Endothelial cell of umbilical vein (primary cell): ENCODE data around the gene PFKP. TPM values are rescaled to one million over a fixed set of nuclear protein-coding genes. Genes with fewer than 3 reads are reported as not detected.

Source experiments
- BruUV-seq: library from RNA; stranded (reverse); fragments of 400-500 nt; replicated peaks from 2 replicates; lab custom pipeline; 2021; lab: Mats Ljungman, UMichigan
- CTCF ChIA-PET: fragments of 300-600, 350-600 bp; sonication (Branson Sonifier 250); formaldehyde crosslinking; loops from one replicate; lab custom pipeline; 2021; ENCODE audit warnings: antibody characterized with exemption, inconsistent platforms; lab: Charles Lee
- POLR2A ChIA-PET: fragments of 300-600, 350-600 bp; sonication (Branson Sonifier 250); formaldehyde crosslinking; loops from one replicate; lab custom pipeline; 2021; ENCODE audit warnings: antibody characterized with exemption, inconsistent platforms; lab: Charles Lee
- DNase-seq: peaks from one replicate; pipeline ENCODE4 v3.0.0-alpha.2; 2011; ENCODE audit warnings: low read depth, low spot score
- FAIRE-seq: peaks from 2 replicates; lab custom pipeline; 2011; peaks lifted over from hg19 to GRCh38; lab: Jason Lieb, UNC
- H2AFZ ChIP-seq: 2 replicates; pipeline ENCODE4 v1.6.0; 2012; ENCODE audit warnings: low read depth, low read length, control low read depth, inconsistent platforms
- H3K27ac ChIP-seq: 2 replicates; pipeline ENCODE4 v1.5.1; 2011; ENCODE audit warnings: low read depth, mild to moderate bottlenecking, control low read depth, low read length, moderate library complexity; ENCODE audit not compliant: insufficient read depth
- H3K27me3 ChIP-seq, 2 experiments: 2 replicates each; pipeline versions ENCODE4 v1.6.0 to v1.6.1; 2011; ENCODE audit warnings: low read length in 2 of 2, mixed read lengths in 1 of 2; ENCODE audit not compliant: control insufficient read depth in 2 of 2, insufficient read depth in 2 of 2
- H3K36me3 ChIP-seq, 2 experiments: 2 replicates in 1 of 2; 3 replicates in 1 of 2; pipeline ENCODE4 v1.5.1; 2011; ENCODE audit warnings: low read length in 2 of 2, mild to moderate bottlenecking in 1 of 2, moderate library complexity in 1 of 2; ENCODE audit not compliant: control insufficient read depth in 2 of 2, insufficient read depth in 2 of 2; ENCODE audit errors: extremely low read depth in 1 of 2
- H3K4me1 ChIP-seq: 3 replicates; pipeline ENCODE4 v1.5.1; 2011; ENCODE audit warnings: mild to moderate bottlenecking, low read length; ENCODE audit not compliant: control insufficient read depth, insufficient read depth; ENCODE audit errors: extremely low read depth
- H3K4me2 ChIP-seq: 2 replicates; pipeline ENCODE4 v1.6.1; 2011; ENCODE audit warnings: low read length, control low read depth, mixed read lengths; ENCODE audit not compliant: insufficient read depth
- H3K4me3 ChIP-seq, 3 experiments: fragments of 200-600 bp in 1 of 3; sonication (generic), shearing (Covaris generic) in 1 of 3; replicated peaks in 1 of 3; 2 replicates each; pipeline ENCODE4 v1.5.1; 2011 to 2016; ENCODE audit warnings: control low read depth in 3 of 3, low read length in 3 of 3, mild to moderate bottlenecking in 2 of 3, inconsistent platforms in 1 of 3, low read depth in 1 of 3, moderate library complexity in 1 of 3; ENCODE audit not compliant: insufficient read depth in 1 of 3
- H3K79me2 ChIP-seq: 2 replicates; pipeline ENCODE4 v1.6.0; 2012; ENCODE audit warnings: low read length, inconsistent platforms; ENCODE audit not compliant: control insufficient read depth, insufficient read depth
- H3K9ac ChIP-seq: replicated peaks from 2 replicates; pipeline ENCODE3; 2011; ENCODE audit warnings: low read length, control low read depth; ENCODE audit not compliant: insufficient read depth; ENCODE audit errors: extremely low read depth
- H3K9me1 ChIP-seq: replicated peaks from 3 replicates; pipeline ENCODE4 v1.6.0; 2011; ENCODE audit warnings: mild to moderate bottlenecking, low read length; ENCODE audit not compliant: control insufficient read depth, insufficient read depth; ENCODE audit errors: extremely low read depth
- H3K9me3 ChIP-seq: replicated peaks from 2 replicates; pipeline ENCODE4 v1.5.1; 2012; ENCODE audit warnings: low read length, inconsistent platforms; ENCODE audit not compliant: control insufficient read depth, insufficient read depth
- H4K20me1 ChIP-seq: replicated peaks from 2 replicates; pipeline ENCODE3; 2011; ENCODE audit warnings: mild to moderate bottlenecking, low read length; ENCODE audit not compliant: control insufficient read depth, insufficient read depth; ENCODE audit errors: extremely low read depth
- EZH2 ChIP-seq: IDR thresholded peaks from 2 replicates; pipeline ENCODE4 v1.6.1; 2012; ENCODE audit warnings: borderline replicate concordance, low read depth, mild to moderate bottlenecking, moderate library complexity, low read length, inconsistent platforms; ENCODE audit not compliant: severe bottlenecking
- FOS ChIP-seq: IDR thresholded peaks from 2 replicates; pipeline ENCODE4 v1.6.1; 2011; ENCODE audit warnings: mild to moderate bottlenecking, low read length, moderate library complexity, borderline replicate concordance; ENCODE audit not compliant: insufficient read depth
- GATA2 ChIP-seq: IDR thresholded peaks from 2 replicates; pipeline ENCODE4 v1.7.0; 2011; ENCODE audit warnings: low read depth, mild to moderate bottlenecking, moderate library complexity, mixed read lengths, low read length; ENCODE audit not compliant: insufficient read length, insufficient read depth
- JUN ChIP-seq: IDR thresholded peaks from 2 replicates; pipeline ENCODE4 v1.6.1; 2011; ENCODE audit warnings: borderline replicate concordance, low read depth; ENCODE audit not compliant: insufficient read length, insufficient read depth
- MYC ChIP-seq: IDR thresholded peaks from one replicate; pipeline ENCODE4 v1.6.1; 2011; ENCODE audit warnings: mild to moderate bottlenecking, low read depth, low read length
- POLR2A ChIP-seq: IDR thresholded peaks from 2 replicates; pipeline ENCODE4 v1.6.1; 2012; ENCODE audit warnings: low read depth, mild to moderate bottlenecking, control low read depth, low read length
- POLR2AphosphoS5 ChIP-seq: IDR thresholded peaks from 2 replicates; pipeline ENCODE4 v1.6.1; 2012; ENCODE audit warnings: low read depth, mild to moderate bottlenecking, control low read depth, low read length, moderate library complexity; ENCODE audit not compliant: insufficient read depth
- dilution Hi-C: fragments of 300-500 bp; cut with MboI; formaldehyde crosslinking; loops from one replicate; pipeline ENCODE4 v1.15.0; 2019; ENCODE audit warnings: low sequenced_read_pairs; ENCODE audit not compliant: extremely low pct_ligation_motif_present
- intact Hi-C: fragments of 100-400 bp; cut with micrococcal nuclease; formaldehyde crosslinking; loops from one replicate; pipeline ENCODE4 v1.10.0; 2022
- polyA plus RNA-seq, 4 experiments: library from polyadenylated mRNA; depleted of rRNA in 3 of 4; stranded (reverse) in 3 of 4; unstranded in 1 of 4; fragments of >200 nt; gene quantifications; 2 replicates each; pipeline versions ENCODE4 v1.2.1 to v1.2.3, GENCODE V29; 2011 to 2012; ENCODE audit warnings: missing spikeins in 1 of 4
- total RNA-seq: library from RNA; stranded (reverse); gene quantifications from 2 replicates; pipeline ENCODE4 v1.2.3, GENCODE V29; 2021
- TF ChIP-seq, protein P1 (sequence below), 2 donors: IDR thresholded peaks; 1 replicate in 1 of 2; 2 replicates in 1 of 2; pipeline ENCODE4 v1.5.1; 2011; ENCODE audit warnings: low read length in 2 of 2, mild to moderate bottlenecking in 2 of 2, moderate library complexity in 2 of 2, control low read depth in 1 of 2, inconsistent platforms in 1 of 2, low read depth in 1 of 2; ENCODE audit not compliant: insufficient read depth in 1 of 2; ENCODE audit errors: extremely low read depth in 1 of 2
- TF ChIP-seq, protein P2 (sequence below): IDR thresholded peaks from 2 replicates; pipeline ENCODE4 v1.6.1; 2011; ENCODE audit not compliant: insufficient read depth, insufficient read length

PFKP gene
- total and polyA plus RNA-seq, 2 donors (not counting 3 experiments of a cell fraction or from before 2014, with no cell fraction given): 185 to 359 TPM

DNA sequence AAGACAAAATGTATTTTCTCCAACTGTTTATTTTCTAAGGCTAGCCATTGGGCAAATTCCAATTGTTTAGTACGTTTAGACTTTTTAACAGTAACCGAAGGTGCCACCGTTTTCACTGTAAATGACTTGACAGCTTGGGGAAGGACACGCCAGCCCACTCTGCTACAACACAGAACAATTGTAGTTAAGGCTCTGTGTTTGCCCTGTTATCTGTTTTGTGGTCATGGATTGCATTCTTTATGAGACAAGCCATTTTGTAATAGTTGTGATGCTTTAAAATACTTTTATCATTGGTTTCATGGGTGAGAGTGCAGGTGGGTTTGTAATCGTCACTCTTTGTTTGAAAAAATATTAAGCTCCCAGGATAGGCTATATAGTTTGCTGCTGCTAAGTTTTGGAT, 111.8 kb downstream of the PFKP start:
- no TSS peak for BruUV-seq
- Histone ChIP-seq H3K27ac (no peak overlapping the region), H4K20me1 (no peaks in the 10 kb centered on the region), H3K9me1 (no peaks in the 10 kb centered on the region), H3K79me2 (no peaks in the 10 kb centered on the region), H3K9me3 (no peaks in the 10 kb centered on the region), H3K9ac (no peak overlapping the region), H3K36me3 (no peaks in the 10 kb centered on the region), H3K4me1 (no peaks in the 10 kb centered on the region), H3K27me3 (peaks cover 35 to 51% of the 10 kb centered on the region in 2 experiments), H2AFZ (no peak overlapping the region), H3K4me2 (no peak overlapping the region), H3K4me3 (no peak overlapping the region)
- ChIA-PET CTCF (interaction anchor here (1.2 kb wide), 2 partner anchors 13 to 14 kb away, joined by 4 to 7 read pairs; no protein-coding TSS in a partner anchor), POLR2A (no interaction called here)
- dilution Hi-C loops: no loop called here
- no peak for DNase-seq
- TF ChIP-seq POLR2A: no peak
- TF ChIP-seq, protein P1, sequence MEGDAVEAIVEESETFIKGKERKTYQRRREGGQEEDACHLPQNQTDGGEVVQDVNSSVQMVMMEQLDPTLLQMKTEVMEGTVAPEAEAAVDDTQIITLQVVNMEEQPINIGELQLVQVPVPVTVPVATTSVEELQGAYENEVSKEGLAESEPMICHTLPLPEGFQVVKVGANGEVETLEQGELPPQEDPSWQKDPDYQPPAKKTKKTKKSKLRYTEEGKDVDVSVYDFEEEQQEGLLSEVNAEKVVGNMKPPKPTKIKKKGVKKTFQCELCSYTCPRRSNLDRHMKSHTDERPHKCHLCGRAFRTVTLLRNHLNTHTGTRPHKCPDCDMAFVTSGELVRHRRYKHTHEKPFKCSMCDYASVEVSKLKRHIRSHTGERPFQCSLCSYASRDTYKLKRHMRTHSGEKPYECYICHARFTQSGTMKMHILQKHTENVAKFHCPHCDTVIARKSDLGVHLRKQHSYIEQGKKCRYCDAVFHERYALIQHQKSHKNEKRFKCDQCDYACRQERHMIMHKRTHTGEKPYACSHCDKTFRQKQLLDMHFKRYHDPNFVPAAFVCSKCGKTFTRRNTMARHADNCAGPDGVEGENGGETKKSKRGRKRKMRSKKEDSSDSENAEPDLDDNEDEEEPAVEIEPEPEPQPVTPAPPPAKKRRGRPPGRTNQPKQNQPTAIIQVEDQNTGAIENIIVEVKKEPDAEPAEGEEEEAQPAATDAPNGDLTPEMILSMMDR (IDR thresholded peaks at IDR 0.05; ENCODE audit: extremely low read depth in 1 of 2, insufficient read depth in 1 of 2, low read depth in 1 of 2, low read length in 2 of 2): no peak
- TF ChIP-seq, protein P2, sequence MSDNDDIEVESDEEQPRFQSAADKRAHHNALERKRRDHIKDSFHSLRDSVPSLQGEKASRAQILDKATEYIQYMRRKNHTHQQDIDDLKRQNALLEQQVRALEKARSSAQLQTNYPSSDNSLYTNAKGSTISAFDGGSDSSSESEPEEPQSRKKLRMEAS: no peak
- TF ChIP-seq POLR2AphosphoS5: no peak
- no peak for TF ChIP-seq GATA2
- no peak for TF ChIP-seq FOS
- TF ChIP-seq JUN: no peak
- no peak for TF ChIP-seq MYC
- no peak for TF ChIP-seq EZH2
- no peak for FAIRE-seq
- intact Hi-C loops: no loop called here
